GM18909 (cell line): Measurements from ENCODE around the gene RAB12.
A peak's percentile ranks its signal among the peaks of the same experiment; 100 is the strongest.
"Not testable (repeated sequence)": the region's sequence is repeated elsewhere in the genome, so short reads cannot be mapped to it uniquely, and the experiment has no call there.

Experiments used
- ATAC-seq: cut with Tn5 transposase; IDR thresholded peaks from one replicate; pipeline ENCODE4 v1.9.1; 2021; ENCODE audit warnings: mild to moderate bottlenecking; ENCODE audit not compliant: unreplicated experiment, poor library complexity

Gene RAB12, protein sequence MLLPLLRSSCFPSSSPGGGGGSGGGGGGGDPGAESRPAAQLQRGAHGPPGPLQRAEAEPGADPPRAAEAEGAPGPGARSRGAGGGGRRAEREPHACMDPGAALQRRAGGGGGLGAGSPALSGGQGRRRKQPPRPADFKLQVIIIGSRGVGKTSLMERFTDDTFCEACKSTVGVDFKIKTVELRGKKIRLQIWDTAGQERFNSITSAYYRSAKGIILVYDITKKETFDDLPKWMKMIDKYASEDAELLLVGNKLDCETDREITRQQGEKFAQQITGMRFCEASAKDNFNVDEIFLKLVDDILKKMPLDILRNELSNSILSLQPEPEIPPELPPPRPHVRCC

DNA sequence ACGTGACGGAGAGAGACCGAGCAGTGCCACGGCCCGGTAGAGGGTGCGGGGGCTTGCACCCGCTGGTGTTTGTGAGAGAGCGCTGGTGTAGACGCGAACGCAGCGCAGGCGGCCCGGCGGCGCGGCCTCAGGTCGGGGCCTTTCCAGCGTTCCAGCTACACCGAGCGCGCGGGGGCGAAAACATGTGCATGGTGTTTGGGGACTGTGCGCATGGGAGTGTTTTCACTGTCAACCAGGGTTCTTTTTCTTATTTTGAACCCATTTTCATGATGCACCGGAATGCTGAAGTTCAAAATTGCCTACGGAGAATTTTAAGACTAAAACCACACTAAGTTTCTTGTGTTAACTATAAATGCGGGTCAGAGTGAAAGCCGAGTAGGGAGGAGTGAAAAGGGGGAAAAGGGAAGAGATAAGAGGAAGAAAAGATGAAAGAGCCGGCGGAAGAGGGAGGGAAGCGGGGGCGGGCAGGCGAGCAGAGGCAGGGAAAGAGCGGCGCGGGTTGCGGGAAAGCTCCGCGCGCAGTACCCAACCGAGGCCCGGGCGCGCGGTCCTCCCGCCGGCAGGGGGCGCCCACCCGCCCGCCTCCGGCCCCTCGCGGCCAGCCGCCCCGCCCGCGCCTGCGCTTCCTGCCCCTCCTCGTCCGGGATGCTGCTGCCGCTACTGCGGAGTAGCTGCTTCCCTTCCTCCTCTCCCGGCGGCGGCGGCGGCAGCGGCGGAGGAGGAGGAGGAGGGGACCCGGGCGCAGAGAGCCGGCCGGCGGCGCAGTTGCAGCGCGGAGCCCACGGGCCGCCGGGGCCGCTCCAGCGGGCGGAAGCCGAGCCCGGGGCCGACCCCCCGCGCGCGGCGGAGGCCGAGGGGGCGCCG lies at the start of gene RAB12:
Gene RAB12, plus strand, starts transcription at position 643 of the 864 bp plus-strand sequence. Its CDS starts 3 bp downstream, at position 646.
- peak; percentile 80 for ATAC-seq

DNA sequence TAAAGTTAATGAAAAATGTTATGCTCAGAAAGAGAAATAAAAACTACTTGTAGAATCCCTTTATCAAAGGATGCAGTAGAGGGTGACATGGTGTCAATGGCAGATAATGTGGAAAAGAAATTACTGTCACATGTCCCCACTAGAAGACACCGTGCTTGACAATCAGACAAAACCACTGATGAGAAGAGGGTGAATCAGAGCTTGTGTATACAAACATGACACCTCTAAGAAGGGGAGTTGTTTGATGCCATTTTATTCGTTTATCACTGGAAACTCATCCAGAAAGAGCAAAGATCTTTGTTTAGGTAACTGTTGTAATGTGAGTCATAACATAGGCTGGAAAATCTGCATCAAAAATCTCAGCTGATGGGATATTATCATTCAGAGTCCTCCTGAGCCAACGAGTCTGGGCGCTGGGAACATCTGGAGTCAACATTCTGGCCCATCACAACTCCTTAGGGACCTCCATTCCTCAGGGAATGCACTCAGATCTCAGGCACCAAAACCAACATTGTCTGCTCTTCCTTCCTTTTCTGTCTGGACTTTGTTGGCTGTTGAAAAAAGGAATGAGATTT lies 49.5 kb upstream of the RAB12 start:
- ATAC-seq = no peak

DNA sequence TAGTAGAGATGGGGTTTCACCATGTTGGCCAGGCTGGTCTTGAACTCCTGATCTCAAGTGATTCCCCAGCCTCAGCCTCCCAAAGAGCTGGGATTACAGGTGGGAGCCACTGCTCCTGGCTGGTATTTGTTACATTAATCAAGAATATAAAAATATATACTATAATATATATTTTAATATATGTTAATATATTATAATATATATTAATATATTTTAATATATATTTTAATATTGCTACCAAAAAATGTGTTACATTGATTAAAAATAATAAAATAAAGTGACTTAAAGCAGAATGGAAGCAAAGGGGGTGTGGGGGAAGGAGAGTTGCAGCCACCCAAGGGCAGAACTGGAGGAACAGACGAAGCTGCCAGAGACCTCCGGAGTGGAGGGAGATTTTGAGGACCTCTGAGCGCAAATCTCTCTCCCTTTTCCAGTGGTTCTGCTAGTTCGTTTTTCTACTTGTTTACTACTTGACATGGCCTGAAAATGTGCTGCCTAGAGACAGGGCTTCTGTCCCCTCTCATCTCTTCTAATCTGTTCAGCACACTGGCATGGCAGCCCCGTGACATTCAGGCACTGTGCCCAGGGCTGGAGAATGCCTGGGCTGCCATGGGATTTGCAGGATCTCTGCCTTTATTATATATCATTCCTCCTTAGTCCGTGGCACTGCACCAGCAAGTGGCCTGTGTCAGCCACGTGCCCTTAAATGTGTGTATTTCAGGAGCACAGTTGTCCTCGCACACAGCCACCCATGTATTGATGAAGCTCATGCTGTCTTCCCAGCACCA lies 47.9 kb upstream of the RAB12 start:
- no peak for ATAC-seq

DNA sequence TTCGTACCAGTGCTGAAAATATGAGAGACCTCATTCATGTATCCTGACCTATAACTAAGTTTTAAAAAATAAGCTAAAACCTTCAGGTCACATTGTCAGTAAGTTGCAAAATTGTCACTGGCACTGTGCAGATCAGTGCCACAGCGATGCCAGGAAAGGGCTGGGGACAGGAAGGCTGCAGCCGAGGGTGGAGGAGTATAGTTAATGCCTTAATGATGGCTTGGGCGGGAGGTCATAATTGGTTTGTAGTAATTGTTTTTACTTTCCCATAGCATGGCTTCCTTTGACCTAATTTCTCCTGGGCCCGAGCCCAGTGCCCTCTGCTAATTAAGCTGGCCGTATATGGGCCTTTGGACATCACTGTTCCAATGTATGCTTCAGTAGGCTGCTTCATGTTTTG lies 47.2 kb upstream of the RAB12 start:
- no peak for ATAC-seq

DNA sequence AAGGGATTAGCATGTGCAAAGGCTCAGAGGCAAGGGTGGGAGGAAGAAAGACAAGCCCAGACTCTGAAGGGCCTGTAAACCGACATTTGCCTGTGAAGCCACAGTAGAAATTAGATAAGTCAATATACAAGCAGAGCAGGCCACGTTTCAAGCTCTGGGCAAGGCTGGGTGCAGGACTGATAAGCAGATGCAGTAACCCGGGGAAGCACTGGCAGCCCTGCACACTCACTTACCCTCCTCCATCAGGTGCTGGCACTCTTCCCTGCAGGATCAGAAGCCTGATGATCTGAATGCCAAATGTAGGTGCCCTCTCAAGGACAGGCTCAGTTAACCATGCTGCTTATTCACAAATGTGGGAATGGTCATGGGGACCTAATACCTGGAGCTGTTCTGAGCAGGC lies 46.3 kb upstream of the RAB12 start:
- no peak for ATAC-seq

DNA sequence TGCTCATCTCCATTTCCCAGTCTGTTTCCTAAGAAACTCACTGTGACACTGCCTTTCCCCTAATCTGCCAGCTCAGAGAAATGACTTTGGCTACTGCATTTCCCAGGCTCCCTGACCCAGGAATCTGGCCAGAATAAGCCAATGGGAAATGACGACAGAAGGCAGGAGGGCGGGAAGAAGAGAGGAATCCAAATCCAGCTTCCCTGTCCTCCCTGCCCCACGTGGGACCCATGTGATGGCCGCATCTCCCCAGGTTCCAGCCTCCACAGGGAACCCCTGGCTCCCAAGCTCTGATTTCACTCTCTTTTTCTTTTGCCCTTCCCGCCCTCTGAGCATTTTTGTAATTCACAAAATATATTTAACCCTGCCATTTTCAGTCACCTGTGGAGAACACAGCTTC lies 37.8 kb upstream of the RAB12 start:
- ATAC-seq = no peak

DNA sequence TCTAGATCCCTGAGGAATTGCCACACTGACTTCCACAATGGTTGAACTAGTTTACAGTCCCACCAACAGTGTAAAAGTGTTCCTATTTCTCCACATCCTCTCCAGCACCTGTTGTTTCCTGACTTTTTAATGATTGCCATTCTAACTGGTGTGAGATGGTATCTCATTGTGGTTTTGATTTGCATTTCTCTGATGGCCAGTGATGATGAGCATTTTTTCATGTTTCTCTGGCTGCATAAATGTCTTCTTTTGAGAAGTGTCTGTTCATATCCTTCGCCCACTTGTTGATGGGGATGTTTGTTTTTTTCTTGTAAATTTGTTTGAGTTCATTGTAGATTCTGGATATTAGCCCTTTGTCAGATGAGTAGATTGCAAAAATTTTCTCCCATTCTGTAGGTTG lies 35.5 kb upstream of the RAB12 start:
- ATAC-seq = not testable (repeated sequence)

DNA sequence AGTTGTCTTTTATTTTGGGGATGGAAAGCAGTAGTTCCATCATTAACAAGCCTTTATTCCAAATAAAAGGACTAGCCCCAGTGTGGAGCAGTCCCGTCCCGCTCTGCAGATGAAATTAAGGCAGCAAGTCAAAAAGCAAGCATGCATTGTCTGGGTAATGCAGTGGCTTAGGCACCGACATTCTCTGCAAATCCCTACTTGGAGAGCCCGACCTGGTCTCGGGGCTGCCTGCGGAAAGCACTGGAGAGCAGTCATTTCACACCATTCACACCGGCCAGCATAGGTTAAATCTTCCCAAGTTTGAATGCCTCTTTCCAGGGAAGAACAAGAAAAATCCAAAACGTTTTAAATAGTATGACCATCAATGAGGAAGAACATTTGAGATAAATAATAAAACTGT lies 24.4 kb upstream of the RAB12 start:
- no peak for ATAC-seq

DNA sequence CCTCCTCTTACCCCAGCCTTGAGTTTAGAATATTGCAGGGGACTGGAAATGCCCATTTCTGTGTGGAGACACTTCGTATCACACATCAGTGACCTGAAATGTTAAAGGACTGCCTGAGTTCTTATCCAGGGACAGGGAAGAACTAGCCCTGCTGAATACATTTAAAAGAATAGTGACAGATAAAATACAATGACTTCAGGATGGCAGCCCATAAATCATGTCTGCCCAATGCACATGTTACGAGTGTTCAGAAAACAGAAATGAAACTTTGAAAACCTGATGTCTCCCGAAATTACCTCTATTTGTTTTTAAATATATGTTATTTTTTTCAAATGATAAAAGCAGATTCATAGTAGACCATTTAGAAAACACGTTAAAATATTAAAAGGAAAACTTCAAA lies 22.3 kb upstream of the RAB12 start:
- no peak for ATAC-seq

DNA sequence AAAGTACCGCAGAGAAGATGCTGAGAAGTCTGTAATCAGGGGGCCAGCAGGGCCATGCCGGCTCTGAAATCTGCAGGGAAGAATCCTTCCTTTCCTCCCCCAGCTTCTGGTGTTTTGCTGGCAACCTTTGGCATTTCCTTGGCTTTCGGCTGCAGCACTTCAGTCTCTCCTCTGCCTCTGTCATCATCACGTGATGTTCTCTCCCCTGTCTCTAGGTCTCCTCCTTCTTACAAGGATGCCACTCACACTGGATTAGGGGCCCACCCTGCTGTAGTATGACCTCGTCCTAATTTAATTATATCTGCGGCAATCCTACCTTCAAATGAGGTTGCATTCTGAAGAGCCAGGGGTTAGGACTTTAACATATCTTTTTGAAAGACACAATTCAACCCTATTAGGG lies 13.8 kb upstream of the RAB12 start:
- no peak for ATAC-seq

DNA sequence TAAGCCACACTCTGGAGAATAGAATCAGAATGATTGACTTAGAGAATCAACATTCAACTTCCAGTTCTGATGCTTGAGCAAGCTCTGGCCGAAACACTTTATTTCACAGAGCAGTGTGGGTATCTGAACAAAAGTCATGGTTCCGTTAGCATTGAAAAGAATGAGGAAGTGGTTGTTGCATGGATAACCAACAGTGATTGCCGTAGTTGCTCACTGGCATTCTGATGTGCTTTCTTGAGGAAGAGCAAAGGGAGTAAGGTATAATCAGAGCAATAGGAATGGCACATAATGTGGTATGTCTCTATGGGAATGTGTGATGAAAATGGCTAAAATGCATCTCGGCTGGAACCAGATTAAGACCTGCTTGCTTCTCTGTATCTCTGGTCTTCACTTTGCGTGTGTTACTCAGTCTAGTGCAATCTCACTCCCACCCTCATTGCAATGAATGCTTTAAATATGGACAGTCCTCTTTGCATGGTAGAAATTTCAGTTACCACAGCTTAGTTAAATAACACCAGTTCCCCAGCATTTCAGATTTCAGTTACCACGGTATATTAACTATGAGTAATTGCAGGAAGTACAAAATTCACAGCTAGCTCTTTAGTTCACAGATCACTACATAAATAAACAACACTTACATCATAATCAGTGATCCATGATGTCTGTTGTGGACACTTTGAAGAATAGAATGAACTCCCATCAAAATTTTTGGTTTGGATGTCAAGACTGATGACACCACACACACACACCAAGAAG lies 7.8 kb upstream of the RAB12 start:
- peak; percentile 74 for ATAC-seq

DNA sequence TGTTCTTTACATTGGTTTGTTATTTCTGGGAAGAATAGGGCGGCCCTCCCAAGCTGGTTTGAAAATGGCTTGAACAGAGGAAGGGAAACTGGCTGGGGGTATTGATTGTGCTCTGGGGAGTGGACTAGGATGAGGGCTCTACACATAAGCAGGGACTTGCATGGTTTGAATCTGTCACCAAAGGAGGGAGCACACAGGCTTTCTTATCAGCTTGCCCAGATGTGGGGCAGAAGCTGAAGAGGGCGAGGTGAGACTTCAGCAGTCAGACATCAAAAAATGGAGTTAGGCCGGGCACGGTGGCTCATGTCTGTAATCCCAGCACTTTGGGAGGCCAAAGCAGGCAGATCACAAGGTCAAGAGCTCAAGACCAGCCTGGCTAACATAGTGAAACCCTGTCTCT lies 7.2 kb upstream of the RAB12 start:
- peak; percentile 34 for ATAC-seq

DNA sequence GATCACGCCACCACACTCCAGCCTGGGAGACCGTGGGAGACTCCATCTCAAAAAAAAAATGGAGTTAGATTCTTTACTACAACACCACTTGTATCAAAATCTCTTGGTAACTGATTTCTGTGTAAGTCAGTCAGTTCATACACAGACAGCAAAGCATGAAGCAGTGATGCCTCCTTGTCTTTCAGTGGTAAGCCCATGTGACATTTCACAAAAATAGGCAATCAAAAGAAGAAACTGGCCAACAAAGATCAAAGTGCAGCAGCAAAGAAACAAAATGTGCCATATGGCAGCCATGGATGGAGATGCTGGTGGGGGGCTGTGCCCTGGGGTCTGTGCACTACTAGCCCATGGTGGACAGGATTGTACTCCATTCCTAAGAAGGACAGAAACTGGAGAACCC lies 6.7 kb upstream of the RAB12 start:
- no peak for ATAC-seq

DNA sequence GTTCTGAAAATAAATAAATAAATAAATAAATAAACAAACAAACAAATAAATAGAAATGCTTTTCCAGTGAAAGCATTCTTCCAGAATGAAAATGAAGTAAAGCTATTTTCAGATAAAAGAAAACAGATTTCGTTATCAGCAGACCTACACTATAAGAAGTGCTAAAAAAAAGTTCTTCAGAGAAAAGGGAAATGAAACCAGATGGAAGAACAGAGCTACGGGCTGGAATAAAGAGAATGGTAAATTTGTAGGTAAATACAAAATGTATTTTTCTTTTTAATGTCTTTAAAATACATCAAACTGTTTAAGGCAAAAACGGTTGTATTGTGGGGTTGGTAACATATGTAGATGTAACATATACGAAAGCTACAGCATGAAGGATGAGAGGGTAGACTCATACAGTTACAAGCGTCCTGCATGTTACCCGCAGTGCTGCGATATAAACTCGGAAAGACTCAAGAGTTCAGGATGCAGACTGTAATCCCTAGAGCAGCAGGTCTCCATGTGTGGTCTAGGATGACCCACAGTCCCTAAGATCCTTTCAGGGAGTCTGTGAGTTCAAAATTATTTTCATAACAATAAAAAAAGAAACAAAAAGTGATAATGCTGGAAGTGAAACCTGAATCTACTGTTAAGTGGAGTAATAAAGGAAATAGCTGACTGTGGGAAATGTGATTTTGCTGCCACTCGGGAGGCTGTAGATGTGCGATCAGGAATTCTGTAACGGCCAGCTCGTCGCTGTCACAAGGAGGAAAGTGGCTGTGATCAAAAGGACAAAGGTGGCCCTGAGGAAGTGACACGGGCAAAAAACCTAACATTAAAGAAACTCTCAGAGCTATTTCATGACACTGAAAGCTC lies 5.3 kb upstream of the RAB12 start:
- ATAC-seq = no peak

DNA sequence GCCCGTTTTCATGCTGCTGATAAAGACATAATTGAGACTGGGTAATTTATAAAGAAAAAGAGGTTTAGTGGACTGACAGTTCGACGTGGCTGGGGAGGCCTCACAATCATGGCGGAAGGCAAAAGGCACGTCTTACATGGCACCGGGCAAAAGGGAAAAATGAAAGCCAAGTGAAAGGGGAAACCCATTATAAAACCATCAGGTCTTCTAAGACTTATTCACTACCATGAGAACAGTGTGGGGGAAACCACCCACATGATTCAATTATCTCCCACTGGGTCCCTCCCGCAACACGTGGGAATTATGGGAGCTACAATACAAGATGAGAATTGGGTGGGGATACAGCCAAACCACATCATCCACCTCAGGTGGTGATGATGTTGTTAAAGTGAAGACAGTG lies 3.3 kb upstream of the RAB12 start:
- ATAC-seq = no peak

DNA sequence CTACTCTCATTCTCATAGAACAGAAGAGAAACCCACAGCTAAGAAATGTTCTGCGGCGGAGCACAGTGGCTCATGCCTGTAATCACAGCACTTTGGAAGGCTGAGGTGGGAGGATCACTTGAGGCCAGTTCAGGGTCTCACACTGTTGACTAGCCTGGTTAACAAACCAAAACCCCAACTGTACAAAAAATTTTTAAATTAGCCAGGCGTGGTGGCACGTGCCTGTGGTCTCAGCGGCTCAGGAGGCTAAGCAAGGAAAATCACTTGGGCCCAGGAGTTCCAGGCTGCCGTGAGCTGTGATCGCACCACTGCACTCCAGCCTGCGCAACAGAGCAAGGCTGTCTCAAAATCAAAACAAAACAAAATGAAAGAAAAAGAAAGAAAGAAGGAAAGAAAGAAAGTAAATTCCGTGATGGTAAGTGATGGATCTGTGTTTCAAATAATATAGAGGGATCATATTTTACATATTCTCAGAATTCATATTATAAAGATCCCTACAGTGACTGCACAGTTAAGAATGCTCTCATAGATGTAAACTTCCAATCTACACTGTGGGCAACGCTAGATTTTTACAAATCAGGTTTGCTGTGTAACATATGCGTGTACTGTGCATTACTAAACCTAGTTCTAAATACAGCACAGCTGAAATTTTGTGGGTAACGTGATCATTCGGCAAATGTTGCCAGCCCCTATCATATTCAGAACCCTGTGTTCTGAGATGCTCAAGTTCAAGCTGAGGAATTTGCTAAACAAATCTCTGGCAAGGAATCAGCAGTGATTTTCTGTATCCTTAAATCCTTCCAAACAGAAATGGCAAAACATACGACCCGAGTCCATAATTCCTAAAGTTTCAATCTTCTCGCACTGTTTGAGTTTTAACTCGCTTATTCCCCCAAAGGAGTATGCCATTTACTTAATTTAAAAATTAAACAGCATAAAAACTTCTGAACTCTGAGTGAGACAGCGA lies 1.2 kb upstream of the RAB12 start:
- ATAC-seq = no peak

DNA sequence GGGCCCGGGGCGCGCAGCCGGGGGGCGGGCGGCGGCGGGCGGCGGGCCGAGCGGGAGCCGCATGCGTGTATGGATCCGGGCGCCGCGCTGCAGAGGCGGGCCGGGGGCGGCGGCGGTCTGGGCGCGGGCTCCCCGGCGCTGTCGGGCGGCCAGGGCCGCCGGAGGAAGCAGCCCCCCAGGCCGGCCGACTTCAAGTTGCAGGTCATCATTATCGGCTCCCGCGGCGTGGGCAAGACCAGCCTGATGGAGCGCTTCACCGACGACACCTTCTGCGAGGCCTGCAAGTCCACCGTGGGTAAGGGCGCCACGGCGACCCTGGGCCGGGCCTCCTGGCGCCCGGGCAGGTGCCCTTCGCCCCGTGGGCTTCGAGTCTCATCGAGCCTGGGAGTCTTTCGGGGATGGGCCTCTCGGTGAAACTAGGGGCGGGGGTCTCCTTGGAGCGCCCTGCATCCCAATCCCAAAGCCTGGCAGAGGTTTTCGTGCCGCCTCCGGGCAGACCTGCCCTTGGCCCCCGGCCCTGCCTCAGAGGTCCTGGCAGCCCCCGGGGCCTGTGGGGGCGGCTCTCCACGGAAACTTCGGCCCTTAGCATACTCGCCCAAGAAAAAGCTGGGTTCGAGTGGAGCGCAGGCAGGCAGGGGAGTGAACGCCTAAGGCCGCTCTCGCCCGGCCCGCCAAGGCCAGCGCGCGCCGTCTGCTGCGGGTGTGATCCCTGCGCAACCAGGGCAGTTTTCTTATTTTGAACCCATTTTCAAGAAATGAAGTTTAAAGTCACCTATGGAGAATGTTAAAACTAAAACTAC lies 622 bp downstream of the RAB12 start:
- ATAC-seq = no peak
